Body of pancreas (tissue), 4 donors: ENCODE measurements around the gene EXOC5. TPM values are rescaled to one million over a fixed set of nuclear protein-coding genes. Genes with fewer than 3 reads are reported as not detected.
"Not testable (repeated sequence)": the region's sequence is repeated elsewhere in the genome, so short reads cannot be mapped to it uniquely, and the experiment has no call there.

Experiments used
- ATAC-seq: fragments of 150-250 bp; one replicate; pipeline ENCODE4 v1.9.1; 2016
- DNase-seq, 4 donors: peaks; one replicate each; pipeline ENCODE4 v3.0.0-alpha.2; 2019
- H3K27ac ChIP-seq, 4 donors: fragments of 200-600 bp; sonication (generic); 1 replicate in 3 of 4; 2 replicates in 1 of 4; pipeline versions ENCODE4 v1.5.1 to v1.6.1; 2016 to 2019; ENCODE audit warnings: mild to moderate bottlenecking in 1 of 4, mixed read lengths in 1 of 4, moderate library complexity in 1 of 4
- H3K27me3 ChIP-seq, 2 donors: fragments of 200-600 bp; sonication (generic); one replicate each; pipeline ENCODE4 v1.6.0; 2016; ENCODE audit warnings: mild to moderate bottlenecking in 1 of 2
- H3K36me3 ChIP-seq, 2 donors: fragments of 200-600 bp; sonication (generic); replicated peaks in 1 of 2; 2 replicates each; pipeline ENCODE4 v1.5.1; 2016; ENCODE audit warnings: low read depth in 2 of 2; ENCODE audit not compliant: insufficient read depth in 1 of 2
- H3K4me1 ChIP-seq: fragments of 200-600 bp; sonication (generic); one replicate; pipeline ENCODE4 v1.6.0; 2016
- H3K4me3 ChIP-seq, 2 donors: fragments of 200-600 bp; sonication (generic); 1 replicate in 1 of 2; 2 replicates in 1 of 2; pipeline ENCODE4 v1.5.1; 2016 to 2019
- H3K9me3 ChIP-seq, 3 donors: fragments of 200-600 bp; sonication (generic); 1 replicate in 2 of 3; 2 replicates in 1 of 3; pipeline ENCODE4 v1.5.1; 2016
- POLR2A ChIP-seq, 3 donors: fragments of 450-650 bp; IDR thresholded peaks; one replicate each; pipeline ENCODE4 v1.6.1; 2016; ENCODE audit warnings: antibody characterized with exemption in 3 of 3, mild to moderate bottlenecking in 2 of 3
- WGBS, 2 donors: methylation state at CpG; one replicate each; pipeline ENCODE4 v1.1.5; 2017; 5-methylcytosine and 5-hydroxymethylcytosine counted together
- intact Hi-C: fragments of 100-400 bp; cut with DNase I; formaldehyde crosslinking; loops from one replicate; pipeline ENCODE4 v1.15.1; 2023
- total RNA-seq, 2 donors: library from RNA; depleted of rRNA; stranded (reverse); fragments of >200 nt; gene quantifications; one replicate each; pipeline ENCODE4 v1.1.0, GENCODE V29; 2016
- TF ChIP-seq, protein P1 (sequence below), 7 experiments: fragments of 450-650 bp in 4 of 7; fragments of 200-600 bp in 3 of 7; sonication (generic) in 3 of 7; IDR thresholded peaks; one replicate each; pipeline ENCODE4 v1.5.1; 2016 to 2019; ENCODE audit warnings: antibody characterized with exemption in 7 of 7

EXOC5 gene
- total RNA-seq, 2 donors from 2014 or later = 16.3 to 19.4 TPM

DNA sequence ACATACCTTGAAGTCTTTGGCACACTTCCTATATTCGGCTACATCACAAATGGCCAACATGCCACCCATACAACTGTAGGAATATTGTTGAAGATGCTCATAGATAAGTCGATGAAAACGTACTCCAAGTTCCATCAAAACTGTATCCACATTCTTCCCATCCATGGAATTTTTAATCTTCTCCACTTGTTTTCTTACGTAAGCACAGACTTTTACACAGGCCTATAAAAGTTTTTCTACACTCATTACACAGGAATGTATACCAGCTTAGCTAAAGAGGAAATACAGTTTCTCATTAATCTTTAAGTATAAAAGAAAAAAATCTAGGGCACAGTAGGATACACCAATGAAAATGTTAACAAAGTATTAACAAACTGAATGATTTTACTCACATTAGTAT is 59.1 kb downstream of the EXOC5 start:
- WGBS, 2 donors = 79 to 82% methylated on average over 4 of the region's 4 CpGs

DNA sequence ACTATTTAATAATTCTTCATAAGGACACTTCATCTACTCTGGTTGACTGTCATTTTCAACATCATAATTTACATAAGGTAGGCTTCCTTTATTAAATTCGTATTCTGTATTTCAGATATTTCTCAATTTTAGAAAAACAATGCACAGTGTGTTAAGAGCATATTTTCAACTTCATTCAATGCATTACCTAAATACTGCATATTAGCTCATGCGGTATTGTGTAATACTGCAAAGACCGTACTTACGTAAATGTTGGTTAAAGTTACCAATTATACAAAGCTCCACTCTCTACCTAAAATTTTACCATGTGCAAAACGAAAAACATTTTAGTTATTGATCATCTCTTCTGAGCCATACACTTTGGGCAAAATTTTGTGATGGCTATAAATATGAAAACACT is 62.8 kb downstream of the EXOC5 start:
- ATAC-seq (no peak), DNase-seq (no peak)
- no peaks in the 10 kb centered on the region for H3K9me3 ChIP-seq
- H3K27me3 ChIP-seq = no peaks in the 10 kb centered on the region
- H3K36me3 ChIP-seq = peaks cover 0 to 3% of the 10 kb centered on the region in 2 donors
- TF ChIP-seq, protein P1, sequence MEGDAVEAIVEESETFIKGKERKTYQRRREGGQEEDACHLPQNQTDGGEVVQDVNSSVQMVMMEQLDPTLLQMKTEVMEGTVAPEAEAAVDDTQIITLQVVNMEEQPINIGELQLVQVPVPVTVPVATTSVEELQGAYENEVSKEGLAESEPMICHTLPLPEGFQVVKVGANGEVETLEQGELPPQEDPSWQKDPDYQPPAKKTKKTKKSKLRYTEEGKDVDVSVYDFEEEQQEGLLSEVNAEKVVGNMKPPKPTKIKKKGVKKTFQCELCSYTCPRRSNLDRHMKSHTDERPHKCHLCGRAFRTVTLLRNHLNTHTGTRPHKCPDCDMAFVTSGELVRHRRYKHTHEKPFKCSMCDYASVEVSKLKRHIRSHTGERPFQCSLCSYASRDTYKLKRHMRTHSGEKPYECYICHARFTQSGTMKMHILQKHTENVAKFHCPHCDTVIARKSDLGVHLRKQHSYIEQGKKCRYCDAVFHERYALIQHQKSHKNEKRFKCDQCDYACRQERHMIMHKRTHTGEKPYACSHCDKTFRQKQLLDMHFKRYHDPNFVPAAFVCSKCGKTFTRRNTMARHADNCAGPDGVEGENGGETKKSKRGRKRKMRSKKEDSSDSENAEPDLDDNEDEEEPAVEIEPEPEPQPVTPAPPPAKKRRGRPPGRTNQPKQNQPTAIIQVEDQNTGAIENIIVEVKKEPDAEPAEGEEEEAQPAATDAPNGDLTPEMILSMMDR (IDR thresholded peaks at IDR 0.05) = no peak
- no peak overlapping the region for H3K27ac ChIP-seq
- H3K4me3 ChIP-seq = no peak overlapping the region
- no peaks in the 10 kb centered on the region for H3K4me1 ChIP-seq
- 84 to 87% methylated on average over 5 of the region's 5 CpGs for WGBS, 2 donors
- intact Hi-C loops = no loop called here

More for the DNA sequence above, 59.1 kb downstream of the EXOC5 start:
- DNase-seq = no peak
- no peak overlapping the region for H3K4me3 ChIP-seq
- ATAC-seq = no peak
- H3K27ac ChIP-seq = no peak overlapping the region
- peaks cover 0 to 16% of the 10 kb centered on the region in 2 donors for H3K36me3 ChIP-seq
- H3K4me1 ChIP-seq = no peaks in the 10 kb centered on the region
- TF ChIP-seq, protein P1 (IDR thresholded peaks at IDR 0.05) = no peak
- no peak for TF ChIP-seq POLR2A (IDR thresholded peaks at IDR 0.05)
- no peaks in the 10 kb centered on the region for H3K27me3 ChIP-seq
- no peaks in the 10 kb centered on the region for H3K9me3 ChIP-seq
- intact Hi-C loops = no loop called here

DNA sequence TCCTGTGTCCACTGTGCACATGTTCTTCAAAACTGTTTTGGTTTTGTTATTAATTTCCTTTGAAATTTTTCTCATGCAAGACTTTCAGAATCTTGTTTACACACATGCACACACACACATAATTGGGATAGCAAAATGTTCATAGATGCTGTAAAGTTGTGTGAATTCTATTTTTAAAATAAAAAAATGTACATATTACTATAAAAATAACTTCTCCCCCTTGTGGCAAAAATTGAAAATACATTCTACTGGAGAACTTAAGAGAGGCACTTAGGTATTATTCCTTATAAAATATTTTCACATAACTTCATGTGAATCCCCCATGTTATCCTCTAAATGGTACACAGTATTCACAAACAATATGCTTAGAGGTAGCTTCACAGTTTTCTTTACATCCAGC is 66.0 kb downstream of the EXOC5 start:
- intact Hi-C loops, DNase-seq, H3K36me3 ChIP-seq, H3K27ac ChIP-seq, H3K27me3 ChIP-seq, ATAC-seq, H3K4me3 ChIP-seq, H3K4me1 ChIP-seq, H3K9me3 ChIP-seq: not testable (repeated sequence)
- TF ChIP-seq, protein P1 (IDR thresholded peaks at IDR 0.05) = peak in 4 of 7 experiments; percentile 1 to 41 (median 26)

DNA sequence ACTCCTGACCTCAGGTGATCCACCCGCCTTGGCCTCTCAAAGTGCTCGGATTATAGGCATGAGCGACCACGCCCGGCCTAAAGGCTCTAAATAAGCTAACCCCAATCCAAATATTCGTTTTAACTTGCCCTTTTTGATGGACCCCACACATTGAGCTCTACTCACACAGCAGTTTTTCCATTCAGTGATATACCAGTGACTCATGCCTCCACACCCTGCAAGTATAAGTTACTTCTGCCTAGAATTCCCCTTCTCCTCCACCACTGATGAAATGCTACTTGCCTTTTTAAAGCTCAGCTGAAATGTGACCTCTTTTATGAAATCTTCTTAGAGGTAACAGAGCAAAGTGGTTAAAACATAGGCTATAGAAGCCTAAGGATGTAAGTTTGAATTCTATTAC is 68.8 kb downstream of the EXOC5 start:
- intact Hi-C loops = no loop called here
- Histone ChIP-seq H3K9me3 (no peaks in the 10 kb centered on the region), H3K27me3 (no peaks in the 10 kb centered on the region), H3K4me3 (no peak overlapping the region), H3K27ac (no peak overlapping the region), H3K4me1 (no peaks in the 10 kb centered on the region), H3K36me3 (no peaks in the 10 kb centered on the region)
- DNase-seq (no peak), ATAC-seq (no peak)
- no peak for TF ChIP-seq POLR2A (IDR thresholded peaks at IDR 0.05)
- TF ChIP-seq, protein P1 (IDR thresholded peaks at IDR 0.05) = no peak
- 88% methylated on average over 6 of the region's 6 CpGs for WGBS, 2 donors

DNA sequence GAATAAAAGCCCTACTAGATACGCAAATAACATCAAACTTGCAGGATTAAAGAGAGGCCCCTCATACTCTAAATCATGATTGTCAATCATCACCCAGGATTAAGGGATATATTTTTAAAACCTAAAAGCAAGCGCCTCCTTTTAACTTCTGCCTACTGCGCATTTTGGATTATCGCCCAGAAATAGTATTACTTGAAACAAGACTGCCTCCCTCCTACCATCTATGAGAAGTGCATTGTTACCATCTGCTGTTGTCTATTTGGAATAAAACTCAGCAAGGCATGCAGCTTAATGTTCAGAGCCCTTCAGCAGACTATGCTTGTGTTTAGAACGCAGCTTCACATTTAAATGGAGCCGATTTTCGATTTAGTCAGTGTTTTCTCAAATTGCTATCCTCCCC is 79.6 kb downstream of the EXOC5 start:
- WGBS, 2 donors = 71 to 77% methylated on average over 7 of the region's 7 CpGs
- no peak for DNase-seq
- H3K27ac ChIP-seq = no peak overlapping the region

More for the DNA sequence above, 79.6 kb downstream of the EXOC5 start:
- H3K36me3 ChIP-seq = no peaks in the 10 kb centered on the region
- H3K9me3 ChIP-seq = no peaks in the 10 kb centered on the region
- TF ChIP-seq POLR2A (IDR thresholded peaks at IDR 0.05) = no peak
- TF ChIP-seq, protein P1 (IDR thresholded peaks at IDR 0.05) = peak in 2 of 7 experiments; percentile 31 to 42
- H3K4me1 ChIP-seq = no peaks in the 10 kb centered on the region
- intact Hi-C loops = no loop called here
- H3K27me3 ChIP-seq = no peaks in the 10 kb centered on the region
- ATAC-seq = no peak
- no peak overlapping the region for H3K4me3 ChIP-seq
